Measurements from ENCODE around the gene SEMA6D.

Gene SEMA6D

GRCh38 chr15:47727676-47728075 is 10.4 kb downstream of the SEMA6D start:
- no peak for TF ChIP-seq CTCF (IDR thresholded peaks at IDR 0.05; ENCODE audit: control extremely low read depth, extremely low read depth, low read depth, missing control alignments)
- CTCF ChIA-PET, result interaction anchor here (1.2 to 2.0 kb wide), 3 partner anchors 11 to 41 kb away, joined by 3 to 6 read pairs (median 4); no protein-coding TSS in a partner anchor
- DNase-seq (ENCODE audit: extremely low spot score), result no peak
- POLR2A ChIA-PET, result no interaction called here

GRCh38 chr15:47728426-47728825 is 11.1 kb downstream of the SEMA6D start:
- CTCF ChIA-PET, result interaction anchor here (2.0 kb wide), 1 partner anchor 16 kb away, joined by 6 read pairs; no protein-coding TSS in a partner anchor
- no peak for DNase-seq (ENCODE audit: extremely low spot score)
- TF ChIP-seq CTCF (IDR thresholded peaks at IDR 0.05; ENCODE audit: control extremely low read depth, extremely low read depth, low read depth, missing control alignments), result no peak
- POLR2A ChIA-PET, result interaction anchor here (0.5 kb wide), 1 partner anchor 190 kb away, joined by 4 read pairs; no protein-coding TSS in a partner anchor

GRCh38 chr15:47728886-47729285 is 11.6 kb downstream of the SEMA6D start:
- POLR2A ChIA-PET, result no interaction called here
- TF ChIP-seq CTCF (IDR thresholded peaks at IDR 0.05; ENCODE audit: control extremely low read depth, extremely low read depth, low read depth, missing control alignments), result no peak
- no peak for DNase-seq (ENCODE audit: extremely low spot score)
- CTCF ChIA-PET, result interaction anchor here (2.0 kb wide), 1 partner anchor 17 kb away, joined by 6 read pairs; no protein-coding TSS in a partner anchor

GRCh38 chr15:47731230-47731629 is 13.9 kb downstream of the SEMA6D start:
- no peak for TF ChIP-seq CTCF (IDR thresholded peaks at IDR 0.05; ENCODE audit: control extremely low read depth, extremely low read depth, low read depth, missing control alignments)
- POLR2A ChIA-PET, result interaction anchor here (0.7 kb wide), 1 partner anchor 136 kb away, joined by 3 read pairs; no protein-coding TSS in a partner anchor
- CTCF ChIA-PET, result interaction anchor here (0.9 kb wide), 1 partner anchor 256 kb away, joined by 3 read pairs; no protein-coding TSS in a partner anchor
- no peak for DNase-seq (ENCODE audit: extremely low spot score)

- POLR2A ChIA-PET, result no interaction called here
- no peak for DNase-seq (ENCODE audit: extremely low spot score)
- TF ChIP-seq CTCF (IDR thresholded peaks at IDR 0.05; ENCODE audit: control extremely low read depth, extremely low read depth, low read depth, missing control alignments), result no peak
- CTCF ChIA-PET, result no interaction called here
These were observed 14.9 kb downstream of the SEMA6D start for GRCh38 chr15:47732248-47732647.

- CTCF ChIA-PET, result no interaction called here
- no peak for TF ChIP-seq CTCF (IDR thresholded peaks at IDR 0.05; ENCODE audit: control extremely low read depth, extremely low read depth, low read depth, missing control alignments)
- no peak for DNase-seq (ENCODE audit: extremely low spot score)
These were observed 15.8 kb downstream of the SEMA6D start for GRCh38 chr15:47733085-47733484.

More at GRCh38 chr15:47733085-47733484, 15.8 kb downstream of the SEMA6D start:
- POLR2A ChIA-PET, result no interaction called here

Data from GM10248 (cell line).